K562 (cell line): ENCODE results near the gene CNGA3. TPM values are rescaled to one million over a fixed set of nuclear protein-coding genes. Genes with fewer than 3 reads are reported as not detected.

Experiments used
- ATAC-seq: fragments of 200-7000 bp; cut with Tn5 transposase; 3 replicates; pipeline ENCODE4 v1.9.1; 2020; ENCODE audit warnings: moderate library complexity
- BruUV-seq: library from RNA; stranded (reverse); fragments of 400-500 nt; replicated peaks from 2 replicates; lab custom pipeline; 2021; lab: Mats Ljungman, UMichigan
- CTCF ChIA-PET: fragments of 300-600 bp; formaldehyde crosslinking; extraction: SDS; loops from one replicate; lab custom pipeline; 2021; ENCODE audit warnings: low intra/inter-chr PET ratio; lab: Yijun Ruan, JAX
- POLR2A ChIA-PET: fragments of 300-600, 350-650 bp; sonication (Branson Sonifier 250); formaldehyde crosslinking; extraction: SDS; loops from one replicate; lab custom pipeline; 2021; ENCODE audit warnings: antibody characterized with exemption, inconsistent platforms; lab: Yijun Ruan, JAX
- DNase-seq, 4 experiments: peaks; one replicate each; pipeline versions ENCODE4 v3.0.0 to v3.0.0-alpha.2; 2011 to 2018; ENCODE audit warnings: low spot score in 3 of 4, mixed read lengths in 3 of 4; ENCODE audit errors: extremely low read depth in 1 of 4
- FAIRE-seq: peaks from 2 replicates; lab custom pipeline; 2011; peaks lifted over from hg19 to GRCh38; lab: Jason Lieb, UNC
- H2AFZ ChIP-seq: 2 replicates; pipeline ENCODE4 v1.6.0; 2011; ENCODE audit warnings: low read depth, low read length, control low read depth, inconsistent platforms
- H3K27ac ChIP-seq: fragments of 200-600 bp; 3 replicates; pipeline ENCODE4 v1.8.0; 2011; ENCODE audit warnings: low read depth, mild to moderate bottlenecking, control low read depth, inconsistent platforms, low read length, moderate library complexity, mixed read lengths; ENCODE audit errors: extremely low read depth
- H3K27me3 ChIP-seq, 2 experiments: fragments of 300-600 bp in 1 of 2; 2 replicates in 1 of 2; 3 replicates in 1 of 2; pipeline versions ENCODE4 v1.6.0 to v1.8.0; 2011; ENCODE audit warnings: inconsistent platforms in 2 of 2, low read length in 2 of 2, mild to moderate bottlenecking in 1 of 2, mixed read lengths in 1 of 2, moderate library complexity in 1 of 2; ENCODE audit not compliant: control insufficient read depth in 2 of 2, insufficient read depth in 2 of 2
- H3K36me3 ChIP-seq: fragments of 300-600 bp; 3 replicates; pipeline ENCODE4 v1.8.0; 2011; ENCODE audit warnings: mild to moderate bottlenecking, low read length, inconsistent platforms; ENCODE audit not compliant: control insufficient read depth, insufficient read depth
- H3K4me1 ChIP-seq, 2 experiments: fragments of 200-600 bp in 1 of 2; replicated peaks in 1 of 2; 2 replicates in 1 of 2; 3 replicates in 1 of 2; pipeline versions ENCODE4 v1.5.1 to v1.8.0; 2011; ENCODE audit warnings: inconsistent platforms in 2 of 2, low read length in 2 of 2, mild to moderate bottlenecking in 1 of 2, mixed read lengths in 1 of 2, moderate library complexity in 1 of 2; ENCODE audit not compliant: control insufficient read depth in 2 of 2, insufficient read depth in 2 of 2
- H3K4me2 ChIP-seq: 2 replicates; pipeline ENCODE4 v1.6.1; 2011; ENCODE audit warnings: low read length, control low read depth, inconsistent platforms, mixed read lengths; ENCODE audit not compliant: insufficient read depth
- H3K4me3 ChIP-seq: fragments of 200-600 bp; sonication (generic), shearing (Covaris generic); 2 replicates; pipeline ENCODE4 v1.5.1; 2016; ENCODE audit warnings: control low read depth, inconsistent platforms
- H3K79me2 ChIP-seq: fragments of 200-600 bp; 3 replicates; pipeline ENCODE4 v1.8.0; 2011; ENCODE audit warnings: low read length, inconsistent platforms; ENCODE audit not compliant: control insufficient read depth, insufficient read depth
- H3K9ac ChIP-seq, 2 experiments: 2 replicates each; pipeline versions ENCODE4 v1.6.0 to v1.6.1; 2011; ENCODE audit warnings: low read depth in 2 of 2, low read length in 2 of 2, control low read depth in 1 of 2, inconsistent platforms in 1 of 2, mild to moderate bottlenecking in 1 of 2, mixed read lengths in 1 of 2; ENCODE audit not compliant: insufficient read depth in 1 of 2
- H3K9me1 ChIP-seq: one replicate; pipeline ENCODE4 v1.6.0; 2011; ENCODE audit warnings: inconsistent platforms, mild to moderate bottlenecking, low read length, moderate library complexity; ENCODE audit not compliant: control insufficient read depth, insufficient read depth
- H3K9me3 ChIP-seq: replicated peaks from 2 replicates; pipeline ENCODE4 v1.5.1; 2011; ENCODE audit warnings: low read depth, low read length, inconsistent platforms; ENCODE audit not compliant: control insufficient read depth, insufficient read depth
- H4K20me1 ChIP-seq: replicated peaks from 2 replicates; pipeline ENCODE4 v1.6.1; 2011; ENCODE audit warnings: low read length, inconsistent platforms, mixed read lengths; ENCODE audit not compliant: control insufficient read depth, insufficient read depth
- CBFA2T2 ChIP-seq: fragments of 450-650 bp; conservative IDR thresholded peaks from 2 replicates; pipeline ENCODE4 v1.6.1; 2017; ENCODE audit warnings: mild to moderate bottlenecking
- ETV5 ChIP-seq: sonication (generic); formaldehyde crosslinking; IDR thresholded peaks from 2 replicates; pipeline ENCODE4 v1.4.0; 2020; ENCODE audit warnings: low read depth, mild to moderate bottlenecking, missing genetic modification reagents
- ILF3 ChIP-seq: fragments of 450-650 bp; IDR thresholded peaks from 2 replicates; pipeline ENCODE4 v1.6.1; 2018; ENCODE audit warnings: antibody characterized with exemption, mild to moderate bottlenecking, moderate library complexity, borderline replicate concordance
- NCOA1 ChIP-seq: fragments of 450-650 bp; IDR thresholded peaks from 2 replicates; pipeline ENCODE4 v1.6.1; 2016; ENCODE audit warnings: low read depth
- SMARCE1 ChIP-seq: fragments of 450-650 bp; IDR thresholded peaks from 2 replicates; pipeline ENCODE4 v1.7.1; 2016; ENCODE audit warnings: mild to moderate bottlenecking
- SNRNP70 ChIP-seq: fragments of 200-400 bp; formaldehyde crosslinking; optimal IDR thresholded peaks from 2 replicates; pipeline ENCODE3; 2017; ENCODE audit warnings: low read depth, low read length
- WGBS: fragments of 100-300 bp; shearing (Covaris generic); methylation state at CpG from one replicate; pipeline ENCODE4 v1.1.6; 2016; ENCODE audit warnings: low coverage, mixed read lengths; ENCODE audit not compliant: insufficient coverage; ENCODE audit errors: missing lambda C conversion rate; 5-methylcytosine and 5-hydroxymethylcytosine counted together
- in situ Hi-C: fragments of 300-500 bp; cut with MboI; formaldehyde crosslinking; loops from 4 replicates; pipeline ENCODE4 v1.15.0; 2018; ENCODE audit warnings: inconsistent platforms, mixed read lengths
- intact Hi-C: fragments of 100-400 bp; cut with micrococcal nuclease; formaldehyde crosslinking; loops from 2 replicates; pipeline ENCODE4 v1.14.2; 2022
- polyA plus RNA-seq, 8 experiments: library from polyadenylated mRNA; depleted of rRNA in 4 of 8; stranded (reverse) in 5 of 8; unstranded in 3 of 8; fragments of >200 nt; fragmentation: Nextera tagmentation in 2 of 8; fragmentation: Illumina TruSeq in 1 of 8; extraction: Ambion mirVana in 2 of 8; extraction: Trizol in 1 of 8; gene quantifications; 2 replicates each; pipeline versions ENCODE4 v1.2.1 to v1.2.3, GENCODE V29; 2011 to 2014; ENCODE audit warnings: inconsistent platforms in 1 of 8, missing spikeins in 1 of 8
- total RNA-seq, 7 experiments: library from RNA; depleted of rRNA in 6 of 7; stranded (reverse); fragments of >200 nt in 6 of 7; fragmentation: Illumina TruSeq in 2 of 7; extraction: Trizol in 2 of 7; gene quantifications; 2 replicates each; pipeline versions ENCODE4 v1.2.1 to v1.2.3, GENCODE V29; 2011 to 2021; ENCODE audit warnings: low replicate concordance in 1 of 7
- TF ChIP-seq, protein P1 (sequence below): sonication (generic); formaldehyde crosslinking; IDR thresholded peaks from 2 replicates; pipeline ENCODE4 v1.8.0; 2022; ENCODE audit warnings: mild to moderate bottlenecking, missing genetic modification reagents, borderline replicate concordance
- TF ChIP-seq, protein P2 (sequence below): fragments of 250-450 bp; sonication (Bioruptor Pico); IDR thresholded peaks from 2 replicates; pipeline ENCODE4 v1.6.1; 2021; ENCODE audit warnings: mild to moderate bottlenecking
- TF ChIP-seq, protein P3 (sequence below), 2 experiments: fragments of 450-650 bp; formaldehyde crosslinking in 1 of 2; IDR thresholded peaks; 2 replicates each; pipeline versions ENCODE4 v1.4.0 to v1.6.1; 2014 to 2020; ENCODE audit warnings: mild to moderate bottlenecking in 2 of 2, borderline replicate concordance in 1 of 2, low read depth in 1 of 2

The CNGA3 gene
- total and polyA plus RNA-seq, 9 of the 15 experiments (the other 6 are each of a cell fraction or from before 2014, with no cell fraction given): not detected

DNA sequence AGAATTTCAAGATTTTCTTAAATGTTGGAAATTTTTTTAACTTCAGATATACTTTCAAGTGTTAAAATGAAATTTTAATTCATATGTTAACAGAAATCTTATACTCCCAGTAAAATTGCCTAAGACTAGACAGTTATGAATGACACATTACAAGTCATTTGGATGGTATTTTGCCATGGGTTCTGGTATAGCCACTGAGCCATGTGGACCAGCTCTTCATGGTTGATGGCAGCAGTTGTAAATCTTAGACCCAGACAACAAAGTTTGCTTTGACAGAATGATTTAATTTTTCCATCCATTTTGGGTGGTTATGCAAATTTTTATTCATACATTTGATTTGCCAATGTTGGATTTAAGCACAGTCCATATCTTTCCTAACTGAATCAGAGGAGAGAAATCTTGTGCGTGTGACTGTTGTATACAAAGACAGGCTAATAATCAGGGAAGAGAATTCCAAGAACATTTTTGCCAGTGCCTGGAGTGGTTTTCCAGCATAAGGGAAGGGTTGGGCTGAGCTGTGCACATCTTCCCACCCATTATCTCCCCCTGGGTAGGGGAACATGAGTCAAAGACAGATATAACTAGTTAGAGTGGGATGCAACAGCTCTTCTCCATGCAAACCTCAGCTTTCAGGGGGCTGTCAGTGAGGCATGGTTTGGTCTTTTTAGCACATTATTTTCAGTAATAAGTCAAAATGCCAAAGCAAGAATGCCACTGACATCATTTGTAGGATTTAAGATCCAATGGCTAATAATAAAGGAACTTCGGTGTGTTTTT, 70.3 kb downstream of the CNGA3 start:
- no peaks in the 10 kb centered on the region for H3K36me3 ChIP-seq
- DNase-seq (no peak), FAIRE-seq (no peak), ATAC-seq (no peak)
- no peaks in the 10 kb centered on the region for H3K79me2 ChIP-seq
- CTCF ChIA-PET: no interaction called here
- BruUV-seq: no TSS peak
- no peaks in the 10 kb centered on the region for H3K9me1 ChIP-seq
- no peak overlapping the region for H3K4me2 ChIP-seq
- no peak overlapping the region for H2AFZ ChIP-seq
- no peaks in the 10 kb centered on the region; a peak in 1 of 5 replicates for H3K4me1 ChIP-seq
- 11% methylated on average over 2 of the region's 2 CpGs for WGBS
- no peak overlapping the region for H3K4me3 ChIP-seq
- peaks cover 3% of the 10 kb centered on the region; the same call in 1 of the 2 replicates for H3K9me3 ChIP-seq
- H3K9ac ChIP-seq: no peak overlapping the region
- H3K27me3 ChIP-seq: no peaks in the 10 kb centered on the region; a peak in 1 of 5 replicates
- no peak overlapping the region for H3K27ac ChIP-seq
- POLR2A ChIA-PET: no interaction called here
- intact Hi-C loops (loop anchor here (10.0 kb wide), 1 partner anchor 418 kb away; no protein-coding TSS in a partner anchor), in situ Hi-C loops (loop anchor here (25.0 kb wide), 1 partner anchor 421 kb away; no protein-coding TSS in a partner anchor)
- no peaks in the 10 kb centered on the region for H4K20me1 ChIP-seq
- TF ChIP-seq, protein P1, sequence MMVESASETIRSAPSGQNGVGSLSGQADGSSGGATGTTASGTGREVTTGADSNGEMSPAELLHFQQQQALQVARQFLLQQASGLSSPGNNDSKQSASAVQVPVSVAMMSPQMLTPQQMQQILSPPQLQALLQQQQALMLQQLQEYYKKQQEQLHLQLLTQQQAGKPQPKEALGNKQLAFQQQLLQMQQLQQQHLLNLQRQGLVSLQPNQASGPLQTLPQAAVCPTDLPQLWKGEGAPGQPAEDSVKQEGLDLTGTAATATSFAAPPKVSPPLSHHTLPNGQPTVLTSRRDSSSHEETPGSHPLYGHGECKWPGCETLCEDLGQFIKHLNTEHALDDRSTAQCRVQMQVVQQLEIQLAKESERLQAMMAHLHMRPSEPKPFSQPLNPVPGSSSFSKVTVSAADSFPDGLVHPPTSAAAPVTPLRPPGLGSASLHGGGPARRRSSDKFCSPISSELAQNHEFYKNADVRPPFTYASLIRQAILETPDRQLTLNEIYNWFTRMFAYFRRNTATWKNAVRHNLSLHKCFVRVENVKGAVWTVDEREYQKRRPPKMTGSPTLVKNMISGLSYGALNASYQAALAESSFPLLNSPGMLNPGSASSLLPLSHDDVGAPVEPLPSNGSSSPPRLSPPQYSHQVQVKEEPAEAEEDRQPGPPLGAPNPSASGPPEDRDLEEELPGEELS: no peak
- TF ChIP-seq SNRNP70 (no peak), SMARCE1 (no peak), NCOA1 (no peak), CBFA2T2 (no peak), ILF3 (no peak), ETV5 (CRISPR knock-in tag) (no peak)
- TF ChIP-seq, protein P2, sequence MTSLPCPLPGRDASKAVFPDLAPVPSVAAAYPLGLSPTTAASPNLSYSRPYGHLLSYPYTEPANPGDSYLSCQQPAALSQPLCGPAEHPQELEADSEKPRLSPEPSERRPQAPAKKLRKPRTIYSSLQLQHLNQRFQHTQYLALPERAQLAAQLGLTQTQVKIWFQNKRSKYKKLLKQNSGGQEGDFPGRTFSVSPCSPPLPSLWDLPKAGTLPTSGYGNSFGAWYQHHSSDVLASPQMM (CRISPR knock-in tag): no peak
- TF ChIP-seq, protein P3, sequence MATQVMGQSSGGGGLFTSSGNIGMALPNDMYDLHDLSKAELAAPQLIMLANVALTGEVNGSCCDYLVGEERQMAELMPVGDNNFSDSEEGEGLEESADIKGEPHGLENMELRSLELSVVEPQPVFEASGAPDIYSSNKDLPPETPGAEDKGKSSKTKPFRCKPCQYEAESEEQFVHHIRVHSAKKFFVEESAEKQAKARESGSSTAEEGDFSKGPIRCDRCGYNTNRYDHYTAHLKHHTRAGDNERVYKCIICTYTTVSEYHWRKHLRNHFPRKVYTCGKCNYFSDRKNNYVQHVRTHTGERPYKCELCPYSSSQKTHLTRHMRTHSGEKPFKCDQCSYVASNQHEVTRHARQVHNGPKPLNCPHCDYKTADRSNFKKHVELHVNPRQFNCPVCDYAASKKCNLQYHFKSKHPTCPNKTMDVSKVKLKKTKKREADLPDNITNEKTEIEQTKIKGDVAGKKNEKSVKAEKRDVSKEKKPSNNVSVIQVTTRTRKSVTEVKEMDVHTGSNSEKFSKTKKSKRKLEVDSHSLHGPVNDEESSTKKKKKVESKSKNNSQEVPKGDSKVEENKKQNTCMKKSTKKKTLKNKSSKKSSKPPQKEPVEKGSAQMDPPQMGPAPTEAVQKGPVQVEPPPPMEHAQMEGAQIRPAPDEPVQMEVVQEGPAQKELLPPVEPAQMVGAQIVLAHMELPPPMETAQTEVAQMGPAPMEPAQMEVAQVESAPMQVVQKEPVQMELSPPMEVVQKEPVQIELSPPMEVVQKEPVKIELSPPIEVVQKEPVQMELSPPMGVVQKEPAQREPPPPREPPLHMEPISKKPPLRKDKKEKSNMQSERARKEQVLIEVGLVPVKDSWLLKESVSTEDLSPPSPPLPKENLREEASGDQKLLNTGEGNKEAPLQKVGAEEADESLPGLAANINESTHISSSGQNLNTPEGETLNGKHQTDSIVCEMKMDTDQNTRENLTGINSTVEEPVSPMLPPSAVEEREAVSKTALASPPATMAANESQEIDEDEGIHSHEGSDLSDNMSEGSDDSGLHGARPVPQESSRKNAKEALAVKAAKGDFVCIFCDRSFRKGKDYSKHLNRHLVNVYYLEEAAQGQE (IDR thresholded peaks at IDR 0.05; ENCODE audit: borderline replicate concordance): no peak
- TF ChIP-seq, protein P3 (CRISPR knock-in tag; IDR thresholded peaks at IDR 0.05; ENCODE audit: low read depth): no peak
